DMS53 (cell line): ENCODE data around the gene SNCAIP.

Experiments used
- DNase-seq: peaks from one replicate; lab custom pipeline; 2025; lab: John Stamatoyannopoulos, UW

The SNCAIP gene

GRCh38 chr5:122311961-122312590 lies at the start of gene SNCAIP:
TSS of gene SNCAIP (plus strand) at chr5:122312237. CDS start at chr5:122391135, 78,898 bp downstream.
- peak; percentile 78 for DNase-seq

DNA sequence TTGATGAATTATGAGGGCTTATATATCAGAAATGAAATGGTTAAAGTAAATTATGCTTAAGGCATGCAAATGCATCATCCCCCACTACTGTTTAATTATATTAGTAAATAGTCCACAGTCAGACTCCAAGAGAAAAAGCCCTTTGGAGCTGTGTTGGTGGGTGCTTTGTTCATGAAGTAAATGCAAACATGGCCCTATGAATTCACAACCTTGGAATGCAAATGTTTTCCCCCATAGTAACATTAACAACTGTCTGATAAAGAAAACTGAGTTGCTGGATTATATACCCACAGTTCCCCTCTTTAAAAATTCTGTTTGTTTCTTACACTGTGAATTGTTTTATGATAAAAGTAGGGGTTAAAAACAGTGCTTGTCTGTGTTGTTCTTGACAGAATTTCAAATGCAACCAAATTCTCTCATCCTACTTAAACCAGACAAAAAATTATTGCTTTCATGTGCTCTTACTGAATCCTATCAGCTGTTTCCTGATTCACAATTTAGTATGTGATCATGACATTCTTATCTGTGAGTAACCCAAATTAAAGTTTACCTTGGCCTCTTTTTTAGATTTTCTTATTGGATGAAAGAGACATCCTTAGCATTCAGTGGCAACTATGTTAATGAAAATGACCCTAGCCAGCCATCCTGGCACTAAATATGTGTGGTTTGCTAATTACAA lies 48.5 kb upstream of the SNCAIP start:
- DNase-seq = no peak

GRCh38 chr5:122264610-122265009 lies 47.4 kb upstream of the SNCAIP start:
- no peak for DNase-seq

- no peak for DNase-seq
Observed at GRCh38 chr5:122267185-122267584, 44.9 kb upstream of the SNCAIP start.

DNA sequence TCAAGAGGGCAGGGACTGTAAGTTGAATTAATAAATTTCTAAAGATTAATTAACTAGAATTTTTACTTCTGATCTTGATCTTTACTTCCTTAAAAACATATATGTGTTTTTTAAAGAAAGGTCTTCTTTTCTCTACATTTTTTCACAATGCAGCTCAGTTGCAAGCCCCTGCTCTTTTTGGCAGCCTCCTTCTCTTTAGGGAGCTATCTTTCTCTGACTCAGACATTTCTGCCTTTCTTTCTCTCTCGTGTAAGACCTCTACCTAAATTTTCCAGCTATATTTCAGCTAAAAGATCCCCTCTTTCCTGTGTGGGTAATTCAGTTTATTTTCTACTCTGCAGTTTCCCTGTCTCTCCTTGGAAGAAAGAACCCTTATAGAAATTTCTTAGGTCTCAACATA lies 38.3 kb upstream of the SNCAIP start:
- DNase-seq = no peak

DNA sequence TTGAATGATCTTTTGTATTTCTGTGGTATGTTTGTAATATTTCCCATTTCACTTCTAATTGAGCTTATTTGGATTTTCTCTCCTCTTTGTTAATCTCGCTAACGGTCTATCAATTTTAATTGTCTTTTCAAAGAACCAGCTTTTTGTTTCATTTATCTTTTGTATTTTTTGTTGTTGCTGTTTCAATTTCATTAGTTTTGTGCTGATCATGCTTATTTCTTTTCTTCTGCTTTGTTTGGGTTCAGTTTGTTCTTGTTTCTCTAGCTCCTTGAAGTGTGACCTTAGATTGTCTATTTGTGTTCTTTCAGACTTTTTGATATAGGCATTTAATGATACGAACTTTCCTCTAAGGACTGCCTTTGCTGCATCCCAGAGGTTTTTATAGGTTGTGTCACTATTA lies 28.4 kb upstream of the SNCAIP start:
- DNase-seq = no peak

DNA sequence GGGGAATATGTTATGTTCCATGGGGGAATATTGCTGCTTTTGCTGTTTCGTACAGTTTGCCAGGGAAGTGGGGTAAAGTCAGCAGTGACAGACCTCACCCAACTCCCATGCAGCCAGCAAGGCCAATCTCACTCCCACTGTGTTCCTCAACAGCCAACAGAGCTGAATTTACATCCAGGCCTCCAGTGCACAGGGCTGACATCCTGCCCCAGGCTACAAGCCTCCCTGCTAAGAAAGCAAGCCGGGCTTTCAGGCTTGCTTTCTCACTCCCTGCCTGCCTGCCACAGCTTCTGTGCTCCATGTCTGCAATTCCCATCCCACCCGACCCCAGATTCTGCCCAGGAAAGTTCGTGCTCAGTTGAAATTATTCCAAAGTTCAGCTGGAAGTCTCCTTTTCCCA lies 25.5 kb upstream of the SNCAIP start:
- no peak for DNase-seq

DNA sequence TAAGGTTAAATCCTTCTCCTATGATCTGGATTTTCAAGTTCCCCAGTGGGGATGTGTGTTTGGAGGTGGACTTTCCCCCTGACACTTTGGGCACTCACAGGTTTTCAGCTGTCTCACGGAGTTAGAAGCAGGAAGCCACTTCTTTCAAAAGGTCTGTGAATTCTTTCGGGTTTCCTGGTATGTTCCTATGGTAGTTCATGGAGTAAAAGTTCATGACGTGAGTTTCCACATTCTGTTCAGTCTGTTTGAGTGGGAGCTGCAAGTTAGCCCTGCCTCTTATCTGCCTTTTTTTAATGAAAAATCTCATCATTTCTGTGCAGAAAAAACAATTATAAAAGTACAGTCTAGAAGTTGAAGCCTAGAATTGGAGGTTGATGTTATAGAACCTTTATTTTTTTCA lies 24.9 kb upstream of the SNCAIP start:
- no peak for DNase-seq

DNA sequence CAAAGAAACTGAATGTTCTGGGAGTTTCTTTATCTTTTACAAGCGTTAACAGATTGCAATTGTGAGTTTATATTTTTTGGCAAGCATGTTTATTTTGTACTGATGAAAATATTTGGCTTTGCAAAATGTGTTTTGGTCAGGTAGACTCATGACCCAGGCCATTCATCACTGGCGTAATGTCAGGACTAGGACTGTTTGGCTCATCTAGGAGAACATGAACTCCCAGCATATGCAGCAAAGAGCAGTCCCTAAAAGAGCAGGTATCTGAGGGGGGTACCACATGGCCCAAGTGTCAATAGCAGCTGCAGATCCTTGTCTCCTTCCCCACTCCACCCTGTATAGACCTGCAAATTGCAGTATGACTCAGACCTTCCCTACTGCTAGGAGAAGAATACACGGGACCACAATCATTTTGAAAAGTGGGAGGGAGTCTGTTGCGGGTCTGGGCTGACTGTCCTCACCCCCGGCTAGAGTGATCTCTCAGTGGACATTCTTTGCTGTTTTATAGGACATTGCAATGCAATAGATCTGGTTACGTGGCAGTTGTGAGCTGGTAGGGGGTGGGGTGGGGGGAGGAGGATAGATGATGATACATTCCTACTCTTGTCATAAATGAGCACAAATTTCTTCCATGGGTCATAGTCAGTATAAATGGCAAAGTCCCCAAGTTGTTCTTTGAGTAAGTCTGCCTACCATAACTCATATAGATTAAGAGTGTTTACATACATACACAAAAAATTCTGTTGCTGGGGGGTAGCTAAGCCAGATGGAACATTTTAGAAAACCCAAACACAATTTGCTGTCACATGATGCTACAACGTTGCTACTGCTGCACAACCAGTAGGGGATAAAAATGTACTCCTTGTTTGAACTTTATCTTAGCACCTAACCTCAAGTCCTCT lies 20.8 kb upstream of the SNCAIP start:
- DNase-seq = no peak

- DNase-seq = no peak
Observed at GRCh38 chr5:122292332-122292731, 19.7 kb upstream of the SNCAIP start.

- peak; percentile 74 for DNase-seq
Observed at GRCh38 chr5:122295138-122295537, 16.9 kb upstream of the SNCAIP start.

DNA sequence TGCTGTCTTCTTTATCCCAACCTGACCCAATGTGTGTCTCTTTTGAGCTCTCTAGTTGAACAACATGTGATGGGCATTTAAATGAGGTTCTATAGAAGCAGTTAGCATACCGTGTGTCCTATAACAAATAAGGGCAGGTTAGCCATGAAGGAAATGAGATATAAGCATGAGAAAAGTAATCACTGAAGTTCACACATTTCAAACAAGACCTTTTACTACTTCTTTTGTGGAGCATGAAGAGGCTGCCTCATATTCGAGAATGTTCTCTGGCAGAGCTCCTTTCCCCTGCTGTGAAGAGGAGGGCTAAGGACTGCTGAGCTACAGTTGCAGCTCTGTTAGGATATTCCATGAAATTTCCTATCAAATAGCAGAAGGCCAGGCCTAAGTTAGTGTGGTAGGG lies 15.2 kb upstream of the SNCAIP start:
- DNase-seq = no peak

DNA sequence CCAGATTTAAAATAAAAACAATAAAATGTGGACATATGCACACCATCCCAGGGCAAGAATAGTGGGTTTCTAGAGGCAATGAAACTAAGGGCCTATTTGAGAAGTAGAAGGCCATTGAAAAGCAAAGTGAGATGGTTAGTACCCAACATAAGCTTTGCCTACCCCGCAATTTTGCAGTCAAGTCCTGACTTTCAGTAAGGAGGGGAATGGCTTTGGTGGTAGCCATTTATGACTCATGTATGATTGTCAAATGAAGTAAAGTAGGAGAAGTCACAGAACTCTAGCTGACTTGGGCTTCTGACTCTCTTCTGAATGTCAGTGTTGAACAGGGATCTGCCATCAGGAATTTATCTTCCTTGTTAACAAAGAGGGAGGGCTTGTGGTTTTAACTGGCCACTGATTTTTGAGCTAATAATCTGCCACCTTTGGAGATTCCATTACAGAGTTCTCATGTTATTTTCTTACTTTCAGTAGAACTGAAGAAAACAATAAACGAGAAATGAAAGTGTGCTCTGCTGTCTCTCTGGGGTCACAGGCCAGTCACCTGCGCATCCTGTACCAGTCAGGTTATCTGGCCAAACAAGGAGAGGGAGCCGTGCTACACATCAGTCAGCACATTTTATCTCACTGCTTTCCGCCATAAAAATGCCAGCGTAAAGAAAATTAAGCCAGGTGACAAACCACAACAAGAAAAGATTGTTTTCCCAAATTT lies 14.3 kb upstream of the SNCAIP start:
- DNase-seq = no peak

- peak; percentile 6 for DNase-seq
Observed at GRCh38 chr5:122300374-122300773, 11.7 kb upstream of the SNCAIP start.

DNA sequence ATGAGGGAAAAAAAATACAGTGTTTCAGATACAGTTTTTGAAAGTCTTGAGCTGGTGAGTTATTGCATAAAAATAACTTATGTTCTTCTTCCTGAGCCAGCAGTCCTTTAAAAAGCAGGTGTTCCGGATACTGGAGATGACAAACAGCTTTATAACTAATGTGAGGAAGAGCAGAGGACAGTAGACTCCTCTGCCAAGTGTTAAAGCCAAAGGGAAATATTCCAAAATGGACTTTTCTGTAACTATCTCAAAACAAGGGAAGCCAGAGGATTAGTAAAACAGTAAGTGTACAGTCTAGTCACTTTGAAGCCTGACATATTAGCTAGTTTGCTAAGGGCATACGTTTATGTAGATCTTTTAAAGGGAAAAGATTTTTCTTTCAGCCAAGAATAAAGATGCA lies 11.0 kb upstream of the SNCAIP start:
- DNase-seq = no peak

DNA sequence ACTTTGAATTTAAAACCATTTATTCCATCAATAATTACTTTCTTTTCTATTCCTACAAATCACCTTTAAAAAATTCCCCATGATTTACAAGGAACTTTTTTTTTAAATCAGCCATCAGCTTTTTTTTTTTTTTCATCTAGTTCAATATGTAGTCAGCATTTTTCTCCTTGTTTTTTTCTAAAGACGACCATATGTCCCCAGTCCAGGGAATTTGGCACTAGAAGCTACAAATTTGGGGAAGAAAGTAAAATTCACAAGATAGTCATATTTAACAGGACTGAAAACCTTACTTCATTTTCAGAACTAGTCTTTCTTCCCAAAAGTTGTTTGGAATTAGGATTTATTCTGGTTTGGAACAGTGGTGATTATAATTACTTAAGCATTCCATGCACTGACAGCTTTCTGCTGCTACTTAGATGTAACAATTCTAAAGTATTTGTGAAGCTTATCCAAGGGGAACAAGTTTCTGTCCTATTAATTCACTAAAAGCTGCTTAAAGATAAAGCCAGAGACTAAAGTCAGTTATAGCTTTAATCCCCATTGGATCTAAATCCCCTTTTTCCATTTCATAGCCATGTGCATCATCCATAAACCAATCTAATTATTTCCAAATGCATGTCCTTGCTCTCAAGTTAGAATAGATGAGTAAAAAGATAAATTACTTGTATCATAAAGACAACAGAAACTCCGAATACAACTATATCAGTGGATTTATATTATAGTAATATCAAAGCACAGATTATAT lies 7.4 kb upstream of the SNCAIP start:
- no peak for DNase-seq

- no peak for DNase-seq
Observed at GRCh38 chr5:122306461-122306860, 5.6 kb upstream of the SNCAIP start.

DNA sequence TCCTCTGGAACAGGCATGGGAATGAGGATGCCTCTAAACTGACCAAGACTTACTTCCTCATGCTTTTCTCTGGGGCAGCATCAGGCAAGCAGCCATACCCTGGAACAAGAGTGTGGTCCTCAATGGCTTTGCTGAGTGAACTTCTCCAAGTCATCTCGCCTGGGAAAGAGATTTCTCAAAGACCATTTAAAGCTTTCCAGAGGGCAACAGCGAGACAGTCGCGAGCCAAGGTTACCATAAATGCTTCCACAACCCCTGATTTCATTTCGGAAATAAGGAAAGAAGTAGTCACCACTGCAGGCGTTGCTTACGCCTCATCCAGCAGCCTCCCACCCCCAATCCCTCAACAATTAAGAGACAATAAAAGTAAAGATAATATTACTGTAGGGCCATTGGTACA lies 1.1 kb upstream of the SNCAIP start:
- peak; percentile 23 for DNase-seq

- peak; percentile 55 for DNase-seq
Observed at GRCh38 chr5:122311497-122311960, 508 bp upstream of the SNCAIP start.

DNA sequence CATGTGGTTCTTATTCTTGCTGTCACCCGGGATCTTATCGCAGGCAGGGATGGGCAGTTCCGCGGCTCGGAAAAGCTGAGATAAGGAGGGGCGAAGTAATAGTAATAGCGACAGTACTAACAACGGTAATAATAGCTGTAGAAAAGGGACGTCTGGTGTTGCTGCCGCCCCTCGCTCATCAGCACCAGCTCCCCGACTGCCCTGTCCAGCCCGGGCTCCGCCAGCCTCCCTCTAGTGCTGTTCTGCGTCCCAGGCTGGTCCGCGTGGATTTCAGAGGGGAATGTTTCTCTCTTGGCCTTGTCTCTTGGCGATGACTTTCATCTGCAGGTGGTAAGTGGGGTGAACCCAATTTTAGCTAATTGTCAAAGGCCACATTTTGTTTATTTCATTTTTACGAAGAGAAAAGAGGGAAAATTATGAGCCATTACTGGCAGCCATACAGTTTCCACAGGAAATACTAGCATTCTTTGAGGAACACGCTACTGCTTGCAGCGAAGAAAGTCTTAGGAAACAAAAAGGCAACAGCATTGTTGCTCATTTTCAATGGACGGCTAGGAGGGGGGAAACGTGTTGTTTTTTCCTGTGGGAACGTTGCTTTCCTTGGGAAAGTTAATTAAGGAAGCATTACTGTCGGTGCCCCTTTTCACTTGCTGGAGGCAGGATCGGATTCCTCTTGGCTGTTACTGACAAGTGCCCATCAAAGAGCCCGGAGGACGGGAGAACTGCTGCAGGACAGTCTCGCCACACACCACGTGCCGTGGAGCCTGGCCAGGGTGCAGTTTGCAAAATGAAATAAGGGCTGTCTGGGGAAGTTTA lies 762 bp downstream of the SNCAIP start:
- peak; percentile 61 for DNase-seq

DNA sequence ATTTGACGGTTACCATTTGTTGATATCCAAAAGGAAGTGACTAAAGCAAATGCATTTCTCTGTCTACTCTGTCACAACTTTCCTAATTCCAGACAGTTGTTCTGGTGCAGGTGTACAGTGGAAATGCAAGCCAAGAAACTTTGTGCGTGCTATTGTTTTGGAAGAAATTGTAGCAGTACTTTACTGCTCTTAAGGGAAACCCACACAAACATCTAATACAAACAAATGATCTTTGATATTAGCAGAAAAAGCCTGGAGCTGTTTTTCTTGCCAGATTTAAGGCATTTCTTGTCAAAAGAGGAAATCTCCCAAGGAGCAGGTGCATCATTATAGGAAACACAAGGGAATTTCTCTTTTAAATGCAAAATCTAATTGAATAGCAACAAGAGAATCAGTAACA lies 2.0 kb downstream of the SNCAIP start:
- no peak for DNase-seq
